Common myeloid progenitor, CD34-positive (primary cell): ENCODE measurements around the gene KRT76.

ENCODE experiments used
- CTCF ChIA-PET: fragments of 350-600 bp; sonication (Branson Sonifier 250); formaldehyde crosslinking; loops from one replicate; lab custom pipeline; 2021; ENCODE audit warnings: antibody characterized with exemption; lab: Charles Lee
- POLR2A ChIA-PET: fragments of 350-600 bp; sonication (Branson Sonifier 250); formaldehyde crosslinking; loops from one replicate; lab custom pipeline; 2021; ENCODE audit warnings: antibody characterized with exemption; lab: Charles Lee
- DNase-seq, 3 donors: peaks; one replicate each; pipeline versions ENCODE4 v3.0.0 to v3.0.0-alpha.2; 2013
- H3K27ac ChIP-seq, 2 experiments: 1 replicate in 1 of 2; 2 replicates in 1 of 2; pipeline ENCODE4 v1.7.0; 2013; ENCODE audit warnings: inconsistent platforms in 2 of 2, low read length in 2 of 2, mild to moderate bottlenecking in 2 of 2, low read depth in 1 of 2, moderate library complexity in 1 of 2; ENCODE audit not compliant: severe bottlenecking in 2 of 2, insufficient read depth in 1 of 2, poor library complexity in 1 of 2
- H3K27me3 ChIP-seq, 5 experiments: replicated peaks in 2 of 5; 1 replicate in 3 of 5; 2 replicates in 2 of 5; pipeline versions ENCODE4 v1.6.1 to v1.7.0; 2013; ENCODE audit warnings: low read length in 4 of 5, mild to moderate bottlenecking in 2 of 5, moderate library complexity in 2 of 5, inconsistent platforms in 1 of 5; ENCODE audit not compliant: insufficient read depth in 5 of 5, control insufficient read depth in 4 of 5
- H3K36me3 ChIP-seq, 4 experiments: 1 replicate in 2 of 4; 2 replicates in 2 of 4; pipeline versions ENCODE4 v1.6.1 to v1.7.0; 2013; ENCODE audit warnings: low read length in 3 of 4, control low read depth in 1 of 4, mild to moderate bottlenecking in 1 of 4; ENCODE audit not compliant: control insufficient read depth in 4 of 4, insufficient read depth in 4 of 4
- H3K4me1 ChIP-seq, 4 experiments: 1 replicate in 3 of 4; 2 replicates in 1 of 4; pipeline versions ENCODE4 v1.6.1 to v1.7.1; 2013; ENCODE audit warnings: low read length in 3 of 4, mild to moderate bottlenecking in 3 of 4, control low read depth in 1 of 4, inconsistent platforms in 1 of 4, moderate library complexity in 1 of 4; ENCODE audit not compliant: control insufficient read depth in 4 of 4, insufficient read depth in 4 of 4; ENCODE audit errors: control extremely low read depth in 1 of 4
- H3K4me3 ChIP-seq, 7 experiments: 1 replicate in 4 of 7; 2 replicates in 3 of 7; pipeline versions ENCODE4 v1.5.1 to v1.7.0; 2013; ENCODE audit warnings: mild to moderate bottlenecking in 7 of 7, low read length in 6 of 7, moderate library complexity in 6 of 7, inconsistent platforms in 2 of 7, low read depth in 2 of 7, control low read depth in 1 of 7; ENCODE audit not compliant: insufficient read depth in 4 of 7, control insufficient read depth in 1 of 7; ENCODE audit errors: extremely low read depth in 1 of 7
- H3K9me3 ChIP-seq, 5 experiments: 1 replicate in 4 of 5; 2 replicates in 1 of 5; pipeline versions ENCODE4 v1.6.1 to v1.7.1; 2013; ENCODE audit warnings: low read length in 4 of 5, mild to moderate bottlenecking in 2 of 5, inconsistent platforms in 1 of 5, low read depth in 1 of 5, moderate library complexity in 1 of 5; ENCODE audit not compliant: control insufficient read depth in 4 of 5, insufficient read depth in 2 of 5; ENCODE audit errors: control extremely low read depth in 1 of 5
- WGBS: methylation state at CpG from one replicate; pipeline ENCODE4 v1.1.5; 2013; ENCODE audit not compliant: insufficient coverage; 5-methylcytosine and 5-hydroxymethylcytosine counted together

The KRT76 gene

GRCh38 chr12:52771088-52771487 lies 6.1 kb downstream of the KRT76 start:
- DNase-seq, result no peak
- peaks cover 0 to 8% (median 0%) of the 10 kb centered on the region in 5 experiments for H3K27me3 ChIP-seq
- no peaks in the 10 kb centered on the region for H3K4me1 ChIP-seq
- H3K9me3 ChIP-seq, result no peaks in the 10 kb centered on the region
- H3K27ac ChIP-seq, result no peak overlapping the region
- no peaks in the 10 kb centered on the region for H3K36me3 ChIP-seq
- 92% methylated on average over 5 of the region's 6 CpGs for WGBS
- no peak overlapping the region for H3K4me3 ChIP-seq
- ChIA-PET POLR2A (no interaction called here), CTCF (no interaction called here)

- Histone ChIP-seq H3K4me1 (no peaks in the 10 kb centered on the region), H3K36me3 (no peaks in the 10 kb centered on the region), H3K9me3 (no peaks in the 10 kb centered on the region), H3K27ac (no peak overlapping the region), H3K4me3 (no peak overlapping the region), H3K27me3 (peaks cover 0 to 11% (median 0%) of the 10 kb centered on the region in 5 experiments)
- ChIA-PET POLR2A (no interaction called here), CTCF (no interaction called here)
- no peak for DNase-seq
These were observed 7.2 kb downstream of the KRT76 start for GRCh38 chr12:52769946-52770345.

DNA sequence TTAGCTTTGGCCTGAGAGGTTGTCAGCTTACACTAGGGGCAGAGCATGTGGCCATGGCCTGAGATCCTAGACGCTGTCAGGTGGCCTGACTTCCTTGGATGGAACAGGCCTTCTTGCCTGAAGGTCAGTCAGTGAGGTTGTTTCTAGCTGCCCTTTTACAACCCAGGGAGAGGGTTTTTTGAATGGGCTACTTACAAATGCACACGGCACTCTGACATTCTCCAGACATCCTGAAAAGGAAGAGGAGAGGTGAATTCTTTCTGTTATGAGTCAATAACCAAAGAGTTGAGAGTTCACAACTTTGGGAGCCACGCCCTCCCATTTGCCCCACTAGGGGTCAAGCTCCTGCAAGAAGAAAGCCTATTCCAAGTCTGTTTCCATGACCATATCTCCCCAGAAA lies 7.8 kb downstream of the KRT76 start:
- Histone ChIP-seq H3K27ac (no peak overlapping the region), H3K9me3 (no peaks in the 10 kb centered on the region), H3K4me3 (no peak overlapping the region), H3K4me1 (no peaks in the 10 kb centered on the region), H3K27me3 (peaks cover 0 to 8% (median 0%) of the 10 kb centered on the region in 5 experiments), H3K36me3 (no peaks in the 10 kb centered on the region)
- 52% methylated on average over 2 of the region's 3 CpGs for WGBS
- DNase-seq, result no peak
- ChIA-PET CTCF (no interaction called here), POLR2A (no interaction called here)

- ChIA-PET CTCF (no interaction called here), POLR2A (no interaction called here)
- WGBS, result 94% methylated on average over 8 of the region's 10 CpGs
- no peak for DNase-seq
- no peak overlapping the region for H3K4me3 ChIP-seq
- no peaks in the 10 kb centered on the region for H3K9me3 ChIP-seq
- H3K27ac ChIP-seq, result no peak overlapping the region
- peaks cover 0 to 10% (median 0%) of the 10 kb centered on the region in 5 experiments for H3K27me3 ChIP-seq
- no peaks in the 10 kb centered on the region for H3K4me1 ChIP-seq
- H3K36me3 ChIP-seq, result no peaks in the 10 kb centered on the region
These were observed 8.5 kb downstream of the KRT76 start for GRCh38 chr12:52768479-52769200.

GRCh38 chr12:52767427-52767826 lies 9.7 kb downstream of the KRT76 start:
- Histone ChIP-seq H3K4me1 (no peaks in the 10 kb centered on the region), H3K27me3 (peaks cover 0 to 7% (median 0%) of the 10 kb centered on the region in 5 experiments), H3K36me3 (no peaks in the 10 kb centered on the region), H3K27ac (no peak overlapping the region), H3K9me3 (peaks cover 0 to 3% (median 0%) of the 10 kb centered on the region in 5 experiments), H3K4me3 (no peak overlapping the region)
- CTCF ChIA-PET, result no interaction called here
- POLR2A ChIA-PET, result interaction anchor here (0.5 kb wide), 1 partner anchor 64 kb away, joined by 4 read pairs; no protein-coding TSS in a partner anchor
- WGBS, result 100% methylated on average over 2 of the region's 3 CpGs
- DNase-seq, result no peak

- ChIA-PET CTCF (no interaction called here), POLR2A (no interaction called here)
- Histone ChIP-seq H3K27me3 (peaks cover 0 to 6% (median 0%) of the 10 kb centered on the region in 5 experiments), H3K4me3 (no peak overlapping the region), H3K27ac (no peak overlapping the region), H3K4me1 (no peaks in the 10 kb centered on the region), H3K36me3 (no peaks in the 10 kb centered on the region), H3K9me3 (peaks cover 0 to 7% (median 1%) of the 10 kb centered on the region in 5 experiments)
- no peak for DNase-seq
- WGBS, result 100% methylated on average over 1 of the region's 1 CpG
These were observed 10.1 kb downstream of the KRT76 start for GRCh38 chr12:52767020-52767379.

DNA sequence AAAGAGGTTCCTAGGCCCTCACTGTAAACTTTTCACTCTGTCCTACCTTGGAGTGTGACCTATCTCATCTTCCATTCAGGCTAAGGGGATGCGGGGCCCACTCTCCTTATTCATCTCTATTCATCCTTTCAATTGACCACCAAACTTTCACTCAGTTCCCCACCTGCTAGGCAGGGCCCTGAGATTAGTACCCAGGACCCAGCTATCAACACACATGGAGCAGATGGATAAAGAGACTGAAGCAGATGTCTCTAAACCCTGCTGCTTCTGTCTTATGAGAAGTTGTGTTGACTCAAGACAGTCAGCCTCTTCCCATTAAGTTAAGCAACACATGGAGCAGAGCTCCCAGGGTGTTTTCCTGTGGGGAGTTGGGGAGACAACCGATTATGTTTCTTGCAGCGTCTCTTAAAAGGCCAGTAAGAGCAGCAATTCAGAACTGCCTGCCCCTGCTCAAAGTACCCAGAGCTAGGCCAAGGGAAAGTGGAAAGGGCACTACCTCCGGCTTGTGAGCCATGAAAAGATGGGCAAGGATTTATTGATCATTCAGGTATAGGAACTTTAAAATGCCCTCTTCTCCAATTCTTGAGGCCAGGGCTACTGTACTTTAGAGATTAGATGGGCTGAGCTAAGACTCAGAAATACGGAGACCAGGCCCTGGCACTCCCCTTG lies 10.7 kb downstream of the KRT76 start:
- 98% methylated on average over 5 of the region's 5 CpGs for WGBS
- Histone ChIP-seq H3K4me1 (no peaks in the 10 kb centered on the region), H3K9me3 (peaks cover 0 to 11% (median 3%) of the 10 kb centered on the region in 5 experiments), H3K27me3 (peaks cover 0 to 6% (median 0%) of the 10 kb centered on the region in 5 experiments), H3K4me3 (no peak overlapping the region), H3K27ac (no peak overlapping the region), H3K36me3 (no peaks in the 10 kb centered on the region)
- no peak for DNase-seq
- ChIA-PET POLR2A (no interaction called here), CTCF (no interaction called here)
